Testis (tissue), 2 donors: Measurements from ENCODE around the gene FAM200A.

Experiments used
- CTCF ChIP-seq, 3 experiments: fragments of 450-650 bp in 2 of 3; fragments of 200-600 bp in 1 of 3; sonication (generic) in 1 of 3; IDR thresholded peaks; one replicate each; pipeline ENCODE4 v1.5.1; 2016 to 2019; ENCODE audit warnings: antibody characterized with exemption in 3 of 3, mild to moderate bottlenecking in 2 of 3, moderate library complexity in 1 of 3
- POLR2A ChIP-seq: fragments of 450-650 bp; IDR thresholded peaks from one replicate; pipeline ENCODE4 v1.6.1; 2017; ENCODE audit warnings: antibody characterized with exemption, mild to moderate bottlenecking, moderate library complexity

DNA sequence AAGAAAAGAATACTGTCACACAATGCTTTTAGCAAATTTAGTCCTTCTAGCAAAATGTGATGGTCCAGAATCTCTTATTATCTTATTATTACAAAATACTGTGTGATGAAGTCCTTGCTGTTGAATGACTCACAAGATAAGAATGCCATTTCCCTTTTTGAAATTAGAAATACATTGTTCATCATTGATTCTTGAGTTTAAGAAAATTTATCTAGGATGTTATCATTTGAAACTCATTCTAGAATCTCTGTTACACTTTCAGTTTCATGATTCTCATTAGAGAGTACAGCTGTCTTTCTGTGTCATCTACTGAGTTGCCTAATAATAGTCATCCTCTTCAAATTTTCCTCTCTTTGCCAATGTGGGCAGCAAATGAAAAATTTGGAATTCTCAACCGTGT lies 37.9 kb downstream of the FAM200A start:
- no peak for TF ChIP-seq CTCF (IDR thresholded peaks at IDR 0.05)
- no peak for TF ChIP-seq POLR2A
